ENCODE data around the gene OPCML.

Gene OPCML

DNA sequence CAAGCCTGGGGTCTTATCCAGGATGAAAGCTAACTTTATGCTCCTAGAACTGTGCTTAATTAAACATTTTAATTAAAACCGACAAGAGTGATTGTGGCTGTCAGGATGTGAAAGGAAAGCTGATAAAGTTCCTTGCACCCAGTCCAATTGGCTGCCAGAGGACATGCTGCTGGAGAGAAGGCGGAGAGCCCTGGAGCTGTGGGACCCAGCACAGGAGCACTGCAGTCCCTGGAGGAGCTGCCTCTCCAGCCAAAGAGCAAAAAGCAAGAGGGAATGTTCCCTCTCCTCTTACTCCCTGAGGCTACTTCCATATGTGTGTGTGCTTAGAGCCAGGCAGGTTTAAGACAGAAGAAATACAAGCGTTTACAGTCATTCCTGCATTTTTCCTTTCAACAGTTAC is 118.6 kb downstream of the OPCML start:
- DNase-seq (ENCODE audit: low read depth in 2 of 2) = no peak

DNA sequence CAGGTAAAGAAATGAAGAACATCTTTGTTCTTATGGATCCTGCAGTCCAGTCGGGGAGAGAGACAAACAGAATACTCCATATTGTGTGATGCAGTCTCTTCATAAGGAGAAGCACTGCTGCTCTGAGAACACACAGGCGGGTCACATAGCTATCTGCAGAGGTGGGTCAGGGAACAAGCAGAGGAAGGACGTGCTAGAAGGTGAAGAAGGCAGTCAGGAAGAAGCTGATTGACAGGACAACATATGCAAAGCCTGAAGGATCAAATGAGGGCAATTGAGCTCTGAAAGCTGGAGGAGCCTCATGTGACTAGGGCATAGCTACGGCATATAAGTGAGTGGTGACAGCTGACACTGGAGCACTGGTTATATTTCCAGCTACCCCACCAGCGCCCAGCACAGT is 122.5 kb downstream of the OPCML start:
- DNase-seq (ENCODE audit: low read depth in 2 of 2) = no peak

DNA sequence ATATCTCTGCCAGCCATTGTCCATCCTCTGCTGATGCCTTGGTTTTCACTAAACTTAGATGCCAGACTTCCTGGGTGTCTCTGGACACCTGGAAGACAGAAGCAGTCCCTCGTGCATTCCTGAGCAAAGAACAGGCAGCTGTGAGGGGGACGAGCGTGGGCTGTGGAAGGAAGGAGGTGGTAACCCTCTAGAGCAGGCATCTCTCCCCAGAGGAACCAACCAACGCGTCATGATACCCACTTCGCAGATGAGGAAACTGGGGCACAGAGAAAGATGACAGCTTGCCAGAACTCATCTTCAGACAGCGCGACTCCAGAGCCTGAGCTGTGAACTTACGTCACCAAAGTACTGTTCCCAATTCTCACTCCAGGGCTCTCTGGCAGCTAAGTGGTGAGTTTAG is 123.4 kb downstream of the OPCML start:
- DNase-seq (ENCODE audit: low read depth in 2 of 2) = no peak

DNA sequence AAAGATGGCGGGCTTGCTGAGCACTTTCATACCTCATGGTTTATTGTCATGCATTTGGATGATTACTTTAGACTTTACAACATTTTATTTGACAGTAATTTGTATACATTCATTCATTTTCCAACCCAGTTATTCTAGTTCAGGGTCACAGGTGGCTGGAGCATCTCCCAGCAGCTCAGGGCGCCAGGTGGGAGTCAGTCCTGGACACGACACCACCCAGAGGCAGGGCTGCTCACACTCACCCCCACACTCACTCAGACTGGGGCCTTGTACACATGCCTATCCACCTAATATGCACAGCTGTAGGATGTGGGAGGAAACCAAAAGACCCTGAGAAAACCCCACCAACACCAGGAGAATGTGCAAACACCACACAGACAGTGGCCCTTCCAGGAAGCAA is 123.9 kb downstream of the OPCML start:
- DNase-seq (ENCODE audit: low read depth in 2 of 2) = no peak

DNA sequence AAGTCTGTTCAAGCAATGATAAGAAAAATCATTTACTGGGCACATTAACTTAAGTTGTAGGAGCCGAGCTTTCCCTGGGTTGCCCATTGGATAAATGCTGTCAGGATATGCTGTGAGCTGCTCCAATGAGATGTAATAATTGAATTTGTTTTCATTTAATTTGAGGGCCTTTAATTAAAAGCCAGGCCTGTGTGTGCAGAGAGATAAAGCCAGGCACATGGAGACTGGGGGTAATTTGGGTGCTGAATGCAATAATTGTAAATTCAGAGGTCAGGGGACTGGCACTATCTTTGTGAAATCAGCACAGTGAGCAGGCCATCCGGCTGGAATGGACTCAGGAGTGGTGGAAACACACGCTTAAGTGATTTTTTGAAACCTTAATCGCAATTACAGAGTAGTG is 125.8 kb downstream of the OPCML start:
- DNase-seq (ENCODE audit: low read depth in 2 of 2) = no peak

DNA sequence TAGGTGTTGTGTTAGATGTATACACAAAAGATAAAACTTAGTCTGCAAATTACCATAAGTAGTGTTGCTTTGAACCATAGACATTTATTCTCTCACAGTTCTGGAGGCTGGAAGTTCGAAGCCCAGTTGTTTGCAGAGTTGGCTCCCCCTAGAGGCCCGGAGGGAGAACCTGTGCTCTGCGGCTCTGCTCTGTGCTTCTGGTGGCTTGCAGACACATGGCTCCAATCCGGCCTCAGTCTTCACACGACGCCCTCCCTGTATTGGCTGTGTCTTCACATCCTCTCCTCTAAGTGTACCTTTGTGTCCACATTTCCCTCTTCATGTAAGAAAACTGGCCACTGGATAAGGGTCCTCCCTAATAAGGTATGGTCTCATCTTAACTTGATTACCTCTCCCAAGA is 128.4 kb downstream of the OPCML start:
- DNase-seq (ENCODE audit: low read depth in 2 of 2) = peak in 1 of 2 donors; percentile 1

DNA sequence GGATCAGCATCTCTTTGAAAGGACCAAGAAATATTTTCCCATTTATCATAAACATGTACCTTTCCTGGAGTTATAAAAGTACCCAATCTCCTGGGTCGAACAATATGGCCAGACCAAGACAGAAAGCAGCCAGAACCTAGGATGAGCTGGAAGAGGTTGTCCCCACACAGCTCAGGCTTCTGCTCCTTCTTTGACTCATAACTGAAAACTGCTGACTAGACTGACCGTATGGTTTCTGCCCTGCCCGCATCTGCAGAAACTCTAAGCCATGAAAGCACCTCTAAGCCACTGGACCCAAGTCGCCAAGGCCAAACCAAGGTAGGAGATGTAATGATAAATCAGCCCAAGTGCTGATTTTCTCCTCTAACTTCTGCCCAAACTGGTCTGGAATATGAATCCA is 129.8 kb downstream of the OPCML start:
- DNase-seq (ENCODE audit: low read depth in 2 of 2) = no peak

DNA sequence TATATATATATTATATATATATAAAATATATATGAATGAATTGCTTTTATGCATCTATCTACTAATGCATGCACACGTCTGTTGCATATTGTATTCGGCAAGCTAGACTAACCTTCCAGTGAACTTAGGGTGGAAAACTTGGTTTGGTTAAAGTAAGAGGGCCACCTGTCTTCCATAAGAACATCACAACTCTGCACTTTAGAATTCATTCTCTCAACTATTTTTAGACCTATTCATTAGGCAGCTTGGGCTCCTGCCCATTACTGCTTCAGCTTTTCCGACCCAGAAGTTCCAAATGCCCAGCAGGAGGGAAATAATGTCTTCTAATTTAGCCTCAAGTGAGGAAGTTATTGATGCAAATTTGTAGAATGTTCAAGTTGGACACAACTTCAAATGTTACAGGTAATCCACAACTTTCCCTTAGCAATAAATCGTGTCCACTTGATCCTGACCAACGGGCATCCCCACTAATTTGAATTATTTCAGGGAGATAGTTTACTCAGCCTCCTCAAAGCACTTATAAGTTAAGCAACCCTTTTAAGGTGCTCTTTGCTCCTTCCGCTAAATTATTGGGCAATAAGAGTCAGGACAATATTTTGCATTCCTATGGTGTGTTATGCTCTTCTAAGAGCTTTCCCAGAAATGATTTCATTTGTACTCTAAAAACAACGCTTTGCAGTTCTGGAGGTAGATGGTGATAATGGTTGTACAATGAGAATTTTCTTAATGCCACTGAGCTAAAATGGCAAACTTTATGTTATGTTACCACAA is 132.3 kb downstream of the OPCML start:
- DNase-seq (ENCODE audit: low read depth in 2 of 2) = no peak

DNA sequence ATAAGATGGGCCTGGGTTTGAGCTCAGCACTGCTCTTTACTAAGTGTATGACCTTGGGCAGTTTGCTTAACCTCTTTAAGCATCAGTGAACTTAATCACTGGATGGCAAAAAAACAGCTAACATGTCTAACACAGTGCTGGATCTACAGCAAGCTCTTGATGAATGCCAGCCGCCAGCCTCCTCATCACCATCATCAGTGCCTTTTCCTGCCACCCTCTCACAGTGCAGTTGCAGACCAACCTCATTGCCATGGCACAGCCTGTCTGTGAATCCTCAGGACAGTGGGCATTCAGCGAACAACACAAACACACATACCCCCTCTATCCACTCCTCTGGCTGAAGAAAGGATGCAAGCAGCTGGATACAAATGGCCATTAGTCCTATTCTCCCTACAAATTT is 133.0 kb downstream of the OPCML start:
- no peak for DNase-seq (ENCODE audit: low read depth in 2 of 2)

DNA sequence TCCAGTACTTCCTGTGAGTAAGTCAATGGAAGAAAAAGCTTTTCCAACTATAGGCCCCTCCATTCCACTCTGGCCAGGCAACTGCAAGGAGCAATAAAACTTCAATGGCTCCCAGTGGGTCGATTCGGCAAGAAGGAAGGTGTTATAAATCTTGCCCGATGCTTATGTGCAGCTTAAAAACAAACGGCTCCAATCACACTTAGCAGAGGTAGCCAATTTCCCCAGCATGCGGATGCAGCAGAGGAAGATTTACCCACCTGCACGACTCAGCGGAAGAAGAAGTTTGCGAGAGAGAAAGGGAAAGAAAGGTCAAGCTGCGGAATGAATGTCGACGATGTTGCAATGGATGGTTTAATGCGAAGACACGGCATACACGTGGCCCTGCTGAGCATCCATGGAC is 141.5 kb downstream of the OPCML start:
- no peak for DNase-seq (ENCODE audit: low read depth in 2 of 2)

DNA sequence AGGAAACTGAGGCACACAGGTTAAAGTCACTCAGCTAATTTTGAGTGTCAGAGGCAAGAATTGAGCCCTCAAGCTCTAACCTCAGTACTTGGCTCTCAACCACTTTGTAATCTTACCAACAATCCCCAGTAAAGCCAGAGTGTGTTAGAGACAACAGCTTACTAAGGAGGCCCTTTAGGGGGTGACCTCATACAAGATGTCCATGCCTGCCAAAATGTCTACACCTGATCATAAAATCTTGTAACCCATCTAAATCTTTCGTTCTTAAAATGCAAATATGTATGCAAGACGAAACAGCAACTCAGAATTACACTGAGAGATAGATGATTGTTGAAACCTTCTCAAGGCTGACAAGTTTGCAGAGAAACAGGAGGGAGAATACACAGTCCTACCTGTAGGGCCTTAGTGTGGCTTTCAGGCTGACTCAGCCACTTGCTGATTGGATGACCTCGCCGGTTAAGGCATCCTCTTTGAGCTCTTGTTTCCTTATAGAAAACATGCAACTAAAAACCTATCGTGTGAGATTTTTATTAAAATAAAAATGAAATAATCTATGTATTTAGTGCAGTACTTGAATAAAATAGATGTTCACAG is 143.2 kb downstream of the OPCML start:
- DNase-seq (ENCODE audit: low read depth in 2 of 2) = no peak

DNA sequence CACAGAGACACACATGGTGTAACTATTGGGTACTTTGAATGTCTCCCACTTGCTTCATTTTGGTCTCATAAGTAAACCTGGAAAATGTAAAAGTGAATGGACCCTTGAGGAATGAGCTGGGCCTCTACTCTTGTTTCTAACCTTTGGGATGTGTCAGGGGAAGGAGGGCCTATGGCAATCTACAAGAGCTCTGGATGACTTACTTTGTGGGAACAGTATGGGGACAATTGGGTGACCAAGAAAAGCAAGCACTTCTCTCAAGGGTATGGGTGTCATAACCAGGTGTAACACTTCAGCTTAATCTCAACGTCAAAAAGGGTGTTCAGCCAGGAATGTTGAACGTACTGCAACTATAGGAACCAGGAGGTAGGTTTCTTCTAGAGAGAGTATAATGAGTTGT is 144.0 kb downstream of the OPCML start:
- DNase-seq (ENCODE audit: low read depth in 2 of 2) = no peak

DNA sequence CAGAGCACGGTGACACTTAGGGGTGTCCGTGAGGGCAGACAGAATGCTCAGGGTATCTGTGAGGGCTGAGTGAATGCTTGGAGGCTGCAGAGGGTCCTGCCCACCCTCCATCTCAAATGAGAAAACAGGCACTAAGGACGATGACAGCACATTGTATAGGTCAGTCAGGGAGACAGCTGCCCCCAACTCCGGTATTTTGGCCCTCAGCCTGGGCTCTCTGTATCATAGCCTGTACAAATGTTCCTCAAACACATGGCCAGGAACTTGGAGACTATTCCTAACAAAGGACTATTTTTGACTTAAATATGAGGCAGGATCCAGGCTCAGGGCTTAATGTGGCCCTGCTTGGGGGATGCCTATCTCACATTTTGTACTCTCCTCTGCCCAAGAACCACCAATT is 145.4 kb downstream of the OPCML start:
- no peak for DNase-seq (ENCODE audit: low read depth in 2 of 2)

DNA sequence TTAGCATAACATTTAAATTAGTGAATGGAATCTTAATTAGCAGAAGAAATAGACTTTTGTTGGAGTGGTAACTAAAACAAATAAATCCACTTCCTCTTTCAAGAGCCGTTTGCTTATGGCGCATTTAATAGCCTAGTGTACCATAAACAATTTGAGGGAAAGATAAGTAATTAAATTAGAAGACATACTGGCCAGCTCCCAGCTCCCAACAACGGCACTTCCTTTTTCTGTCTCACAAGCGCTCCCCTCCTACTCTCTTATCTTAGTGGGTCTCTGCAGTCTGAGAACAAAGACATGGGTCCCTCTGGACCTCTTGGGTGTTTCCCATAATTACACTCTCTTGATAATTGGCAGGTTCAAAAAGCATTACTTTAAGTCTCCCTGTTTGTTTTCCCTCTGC is 146.0 kb downstream of the OPCML start:
- DNase-seq (ENCODE audit: low read depth in 2 of 2) = no peak

DNA sequence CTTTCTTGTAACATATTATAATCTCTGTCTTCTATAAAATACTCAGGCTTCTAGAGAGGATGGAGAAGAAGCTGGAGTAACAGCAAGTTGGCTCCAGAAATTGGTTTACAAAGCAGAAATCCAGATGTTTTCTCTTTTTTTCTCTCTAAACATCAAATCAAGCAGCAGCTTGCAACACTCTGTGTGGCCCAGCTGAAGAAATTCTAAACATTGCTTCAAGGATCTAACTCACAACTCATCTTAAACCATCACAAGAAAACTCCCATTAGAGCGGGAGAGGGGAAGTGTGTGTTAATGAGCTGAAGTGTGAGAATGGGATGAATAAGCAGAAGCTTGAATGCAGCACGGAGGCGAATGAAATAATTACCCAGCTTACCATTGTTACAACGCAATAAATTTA is 146.5 kb downstream of the OPCML start:
- no peak for DNase-seq (ENCODE audit: low read depth in 2 of 2)

DNA sequence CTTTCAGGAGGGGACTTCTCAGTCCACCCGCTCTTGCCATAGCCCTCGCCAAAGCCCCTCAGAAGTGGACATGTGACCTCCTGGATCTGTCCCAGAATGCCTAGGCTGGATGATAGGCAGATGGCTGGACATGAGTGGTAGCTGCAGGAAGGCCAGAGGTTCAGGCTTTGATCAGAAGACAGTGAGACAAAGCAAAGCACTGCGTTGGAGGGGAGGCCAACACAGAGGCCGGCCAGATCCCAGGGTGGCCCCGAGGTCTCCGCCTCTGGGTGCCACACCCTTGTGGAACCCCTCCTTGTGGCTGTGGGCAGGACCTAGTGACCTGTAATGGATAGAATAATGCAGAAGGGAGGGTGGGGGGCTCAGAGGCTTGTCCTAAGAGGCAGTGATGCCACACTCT is 147.6 kb downstream of the OPCML start:
- no peak for DNase-seq (ENCODE audit: low read depth in 2 of 2)

DNA sequence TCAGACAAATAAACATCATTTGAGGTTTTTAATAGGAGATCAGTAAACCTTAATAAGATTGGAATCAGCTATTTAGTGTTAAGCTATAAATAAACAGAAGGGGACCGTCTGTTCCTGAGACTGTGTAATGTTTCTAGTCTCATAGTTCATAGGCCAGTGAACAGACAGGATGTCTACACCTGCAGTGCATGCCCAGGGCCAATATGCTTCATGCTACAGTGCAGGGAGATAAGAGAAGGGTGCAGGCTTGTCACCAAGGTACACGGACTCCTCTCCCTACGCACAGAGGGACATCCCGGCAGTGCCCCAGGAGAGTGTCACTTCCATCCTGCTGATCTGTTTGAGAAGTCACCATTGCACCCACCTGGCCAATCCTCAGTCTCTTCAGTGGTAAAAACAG is 148.6 kb downstream of the OPCML start:
- no peak for DNase-seq (ENCODE audit: low read depth in 2 of 2)

DNA sequence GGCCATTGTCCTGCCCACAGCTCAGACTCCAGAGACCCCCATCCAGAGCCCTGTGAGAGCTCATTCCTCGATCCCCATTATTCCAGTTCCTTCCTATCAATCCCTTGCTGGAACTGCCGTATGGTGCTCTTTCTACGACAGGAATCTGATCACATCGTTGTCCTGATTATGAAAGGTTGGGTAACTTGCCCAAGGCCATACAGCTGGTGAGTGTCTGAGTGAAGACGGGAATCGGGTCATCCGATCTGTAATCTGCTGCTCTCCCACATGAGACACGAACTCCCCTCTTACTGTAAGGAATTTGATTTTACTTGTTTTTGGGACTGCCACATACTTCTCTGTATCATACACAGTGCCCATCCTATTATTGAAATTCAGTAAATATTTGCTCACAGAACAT is 149.1 kb downstream of the OPCML start:
- DNase-seq (ENCODE audit: low read depth in 2 of 2) = no peak

DNA sequence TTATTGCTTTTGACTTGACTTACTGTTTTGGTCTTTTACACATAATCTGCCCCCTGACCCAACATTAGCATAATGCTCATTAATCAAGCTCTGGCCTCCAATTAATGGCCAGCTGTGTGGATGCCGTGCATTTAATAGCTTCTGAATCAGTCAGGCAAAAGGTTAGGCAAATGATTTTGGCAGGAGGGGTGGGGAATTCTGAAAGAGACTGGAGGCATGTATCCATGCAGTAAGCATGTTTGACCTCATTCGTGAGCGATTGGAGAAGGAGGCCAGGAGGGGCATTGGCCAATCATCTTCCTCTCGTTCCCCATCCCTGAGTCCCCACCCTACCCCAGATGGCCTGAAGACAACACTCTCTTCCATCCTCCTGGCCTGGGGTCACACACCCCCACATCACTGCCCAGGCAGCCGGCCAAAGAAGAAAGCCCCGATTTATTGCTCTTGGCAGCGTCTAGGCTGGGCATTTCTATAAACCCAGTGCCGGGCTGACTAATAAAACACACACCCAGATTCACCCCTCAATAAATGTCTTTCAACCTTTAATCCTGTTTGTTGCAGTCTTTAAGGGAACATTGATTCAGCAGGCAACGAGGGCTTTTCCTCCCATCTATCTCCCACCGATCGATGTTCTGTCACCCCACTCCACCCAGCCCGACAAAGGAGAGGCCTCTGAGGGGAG is 150.0 kb downstream of the OPCML start:
- no peak for DNase-seq (ENCODE audit: low read depth in 2 of 2)

DNA sequence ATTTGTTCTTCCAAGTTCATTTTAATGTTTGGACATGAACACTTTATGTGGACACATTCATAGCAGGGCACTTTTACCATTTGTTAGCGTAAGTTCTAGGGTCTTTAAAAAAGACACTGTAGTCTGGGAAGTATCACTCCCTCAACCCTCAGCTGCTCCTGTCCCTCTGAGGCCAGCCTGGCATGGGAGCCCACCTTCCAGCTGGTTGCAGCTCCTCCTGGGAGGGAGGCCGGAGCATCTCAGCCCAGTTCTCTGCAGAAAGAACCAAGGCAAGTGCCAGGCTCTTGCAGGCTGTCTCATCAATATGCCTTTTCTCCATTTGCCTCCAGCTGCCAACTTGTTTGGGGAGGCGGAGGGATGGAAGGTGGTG is 150.6 kb downstream of the OPCML start:
- DNase-seq (ENCODE audit: low read depth in 2 of 2) = no peak

DNA sequence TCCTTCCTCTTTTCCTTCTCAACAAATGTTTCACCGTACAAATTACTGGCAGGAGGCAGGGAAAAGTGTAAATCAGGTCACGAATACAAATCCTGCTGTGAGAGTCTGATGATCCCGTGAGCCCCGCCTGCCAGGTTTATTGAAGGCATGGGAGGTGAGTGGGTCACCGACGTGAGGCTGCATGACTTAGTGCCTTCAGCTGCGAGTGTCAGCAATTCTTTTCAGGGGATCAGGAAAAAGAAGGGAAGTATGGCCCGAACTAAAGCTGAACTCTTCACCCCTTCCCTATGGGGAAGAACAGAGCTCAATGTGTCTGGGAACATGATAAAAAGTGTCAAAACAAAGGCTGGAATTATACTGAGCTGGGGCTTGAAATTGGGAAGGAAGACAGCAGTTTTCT is 166.2 kb downstream of the OPCML start:
- no peak for DNase-seq (ENCODE audit: low read depth in 2 of 2)

DNA sequence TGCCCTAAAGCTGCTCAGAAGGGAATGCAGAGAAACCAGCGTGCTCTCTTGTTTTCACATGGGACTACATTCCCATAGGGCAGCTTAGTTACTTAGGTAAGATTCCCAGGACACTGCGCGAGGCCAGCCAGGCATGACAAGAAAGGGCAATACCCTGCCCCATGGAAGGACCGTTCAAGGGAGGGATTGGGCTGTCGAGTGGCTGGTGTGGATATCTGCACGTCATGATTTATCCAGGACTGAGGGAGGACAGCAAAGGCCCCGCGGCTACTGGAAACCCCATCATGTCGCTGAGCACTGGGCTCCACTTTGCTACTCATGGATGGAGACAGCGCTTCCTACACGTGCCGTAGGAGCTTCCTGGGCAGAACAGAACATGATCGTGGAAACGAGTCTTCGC is 169.4 kb downstream of the OPCML start:
- no peak for DNase-seq (ENCODE audit: low read depth in 2 of 2)

DNA sequence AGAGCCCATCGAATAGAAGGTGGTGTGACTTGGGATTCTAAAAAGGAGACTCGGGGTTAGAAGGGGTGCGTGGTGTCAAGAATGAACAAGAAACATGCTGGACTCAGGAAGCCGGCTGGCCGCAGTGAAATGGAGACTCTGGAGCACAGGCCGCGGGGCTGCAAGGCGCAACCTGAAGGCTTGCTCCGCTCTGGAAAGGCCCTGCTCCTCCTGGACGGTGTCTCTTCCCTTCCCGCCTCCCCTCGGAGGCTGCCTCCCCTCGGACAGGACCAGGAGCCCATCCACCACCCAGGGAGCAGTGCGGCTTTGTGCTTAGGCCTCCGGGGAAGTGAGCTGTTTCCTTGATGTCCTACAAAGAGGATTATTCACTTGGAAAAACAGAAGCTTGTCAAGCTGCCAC is 170.1 kb downstream of the OPCML start:
- no peak for DNase-seq (ENCODE audit: low read depth in 2 of 2)

DNA sequence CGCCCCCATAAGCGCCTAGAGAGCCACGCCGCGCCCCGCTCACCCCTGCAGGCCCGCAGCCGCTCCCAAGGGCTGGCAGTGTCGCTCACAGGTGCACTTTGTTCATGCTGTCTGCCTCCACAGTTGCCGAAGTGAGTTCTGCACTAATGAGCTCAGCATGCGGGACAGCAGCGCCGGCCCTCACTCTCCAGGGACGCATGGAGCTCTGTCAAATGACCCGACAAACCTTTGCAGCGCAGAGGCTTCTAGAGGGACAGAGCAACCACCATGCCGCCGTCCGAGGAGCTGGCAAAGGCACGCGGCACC is 170.7 kb downstream of the OPCML start:
- no peak for DNase-seq (ENCODE audit: low read depth in 2 of 2)
